Measurements from ENCODE around the gene ARFRP1. TPM values are rescaled to one million over a fixed set of nuclear protein-coding genes. Genes with fewer than 3 reads are reported as not detected.

The ARFRP1 gene
- total RNA-seq, 1 experiment from 2014 or later: 30.2 TPM

GRCh38 chr20:63694584-63695423 lies 13.0 kb downstream of the ARFRP1 start:
- H3K27me3 Mint-ChIP-seq (ENCODE audit: low read depth): peaks cover 3% of the 10 kb centered on the region; the same call in 1 of the 2 replicates
- H3K9me3 Mint-ChIP-seq: no peaks in the 10 kb centered on the region
- CTCF ChIA-PET: no interaction called here
- H3K27ac Mint-ChIP-seq: no peak overlapping the region
- POLR2A ChIA-PET: no interaction called here
- peaks cover 14% of the 10 kb centered on the region for H3K36me3 Mint-ChIP-seq
- TF ChIP-seq ZNF532 (CRISPR knock-in tag; IDR thresholded peaks at IDR 0.05; ENCODE audit: borderline replicate concordance) (no peak), JAZF1 (CRISPR knock-in tag; IDR thresholded peaks at IDR 0.05) (no peak), SMAD3 (CRISPR knock-in tag; IDR thresholded peaks at IDR 0.05; ENCODE audit: borderline replicate concordance) (no peak), RORB (CRISPR knock-in tag; IDR thresholded peaks at IDR 0.05) (no peak), ZSCAN18 (CRISPR knock-in tag; IDR thresholded peaks at IDR 0.05) (no peak), ZNF671 (CRISPR knock-in tag; IDR thresholded peaks at IDR 0.05) (no peak), ETV6 (CRISPR knock-in tag; IDR thresholded peaks at IDR 0.05) (no peak)
- H3K4me1 Mint-ChIP-seq: peaks cover 7% of the 10 kb centered on the region
- no peak for ATAC-seq
- no peak for DNase-seq (ENCODE audit: low spot score)
- H3K4me3 Mint-ChIP-seq: no peak overlapping the region

- CTCF ChIA-PET: no interaction called here
Observed at GRCh38 chr20:63693733-63694583, 13.8 kb downstream of the ARFRP1 start.

More at GRCh38 chr20:63693733-63694583, 13.8 kb downstream of the ARFRP1 start:
- no peak overlapping the region for H3K4me3 Mint-ChIP-seq
- no peak overlapping the region for H3K27ac Mint-ChIP-seq
- DNase-seq (ENCODE audit: low spot score) (no peak), ATAC-seq (no peak)
- peaks cover 7% of the 10 kb centered on the region for H3K4me1 Mint-ChIP-seq
- H3K27me3 Mint-ChIP-seq (ENCODE audit: low read depth): peaks cover 3% of the 10 kb centered on the region; the same call in 1 of the 2 replicates
- H3K36me3 Mint-ChIP-seq: peaks cover 14% of the 10 kb centered on the region
- no peak for TF ChIP-seq GABPB1 (CRISPR knock-in tag; IDR thresholded peaks at IDR 0.05)
- TF ChIP-seq ZNF232 (CRISPR knock-in tag; IDR thresholded peaks at IDR 0.05): no peak
- no peak for TF ChIP-seq OVOL2 (CRISPR knock-in tag; IDR thresholded peaks at IDR 0.05; ENCODE audit: borderline replicate concordance)
- TF ChIP-seq ZNF671 (CRISPR knock-in tag; IDR thresholded peaks at IDR 0.05): no peak
- TF ChIP-seq JUN (CRISPR knock-in tag; IDR thresholded peaks at IDR 0.05): no peak
- no peak for TF ChIP-seq TP53 (CRISPR knock-in tag; IDR thresholded peaks at IDR 0.05)
- no peak for TF ChIP-seq ELF4 (CRISPR knock-in tag; IDR thresholded peaks at IDR 0.05; ENCODE audit: low read depth)
- TF ChIP-seq KAT7 (CRISPR knock-in tag; IDR thresholded peaks at IDR 0.05; ENCODE audit: borderline replicate concordance): no peak
- no peak for TF ChIP-seq ZNF138 (CRISPR knock-in tag; conservative IDR thresholded peaks at IDR 0.05)
- no peak for TF ChIP-seq NR2C2 (CRISPR knock-in tag; IDR thresholded peaks at IDR 0.05)
- TF ChIP-seq ZNF512 (CRISPR knock-in tag; IDR thresholded peaks at IDR 0.05; ENCODE audit: borderline replicate concordance): no peak
- no peak for TF ChIP-seq EMX1 (CRISPR knock-in tag; IDR thresholded peaks at IDR 0.05)
- no peak for TF ChIP-seq PRDM15 (CRISPR knock-in tag; IDR thresholded peaks at IDR 0.05)
- H3K9me3 Mint-ChIP-seq: no peaks in the 10 kb centered on the region
- POLR2A ChIA-PET: no interaction called here
